ENCODE data around the gene SCARB1. TPM values are rescaled to one million over a fixed set of nuclear protein-coding genes. Genes with fewer than 3 reads are reported as not detected.

The SCARB1 gene
- total RNA-seq, 1 experiment from 2014 or later = 68.3 TPM

DNA sequence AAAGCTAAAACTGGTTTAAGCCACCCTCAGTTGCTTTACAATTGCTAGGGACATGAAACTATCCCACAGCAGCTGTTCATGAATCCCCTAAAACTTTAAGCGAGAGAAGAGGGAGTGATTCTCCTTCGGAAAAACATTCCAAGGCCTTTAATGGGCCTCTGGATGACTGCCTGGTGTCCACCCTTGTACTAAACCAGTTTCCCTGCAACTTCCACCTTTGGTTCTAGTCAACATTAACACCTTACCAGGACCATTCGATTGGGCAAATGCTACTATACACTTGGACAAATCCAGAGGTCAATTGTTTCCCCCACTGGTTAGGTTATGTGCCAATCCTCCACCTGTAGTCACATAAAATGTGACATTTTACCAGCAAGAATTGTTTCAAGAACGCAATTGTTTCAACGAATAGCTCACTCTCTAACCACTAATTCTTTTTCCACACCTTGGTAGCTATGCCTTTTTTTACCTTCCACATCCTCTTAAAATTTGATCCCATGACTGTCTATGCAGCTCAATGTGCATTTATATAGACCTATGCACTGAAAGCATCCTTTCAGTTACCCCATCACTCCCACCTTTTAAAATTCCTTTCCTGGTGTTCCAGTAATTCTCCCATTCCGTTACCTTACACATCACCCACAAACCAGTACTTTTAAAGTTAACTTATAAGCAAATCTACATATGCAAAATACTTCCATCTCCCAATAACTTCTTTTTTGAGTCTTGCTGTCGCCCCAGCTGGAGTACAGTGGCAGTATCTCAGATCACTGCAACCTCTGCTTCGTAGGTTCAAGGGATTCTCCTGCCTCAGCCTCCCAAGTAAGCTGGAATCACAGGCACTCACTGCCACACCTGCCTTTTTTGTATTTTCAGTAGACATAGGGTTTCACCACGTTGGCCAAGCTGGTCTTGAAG lies 47.2 kb upstream of the SCARB1 start (continued):
- TF ChIP-seq, protein P1, sequence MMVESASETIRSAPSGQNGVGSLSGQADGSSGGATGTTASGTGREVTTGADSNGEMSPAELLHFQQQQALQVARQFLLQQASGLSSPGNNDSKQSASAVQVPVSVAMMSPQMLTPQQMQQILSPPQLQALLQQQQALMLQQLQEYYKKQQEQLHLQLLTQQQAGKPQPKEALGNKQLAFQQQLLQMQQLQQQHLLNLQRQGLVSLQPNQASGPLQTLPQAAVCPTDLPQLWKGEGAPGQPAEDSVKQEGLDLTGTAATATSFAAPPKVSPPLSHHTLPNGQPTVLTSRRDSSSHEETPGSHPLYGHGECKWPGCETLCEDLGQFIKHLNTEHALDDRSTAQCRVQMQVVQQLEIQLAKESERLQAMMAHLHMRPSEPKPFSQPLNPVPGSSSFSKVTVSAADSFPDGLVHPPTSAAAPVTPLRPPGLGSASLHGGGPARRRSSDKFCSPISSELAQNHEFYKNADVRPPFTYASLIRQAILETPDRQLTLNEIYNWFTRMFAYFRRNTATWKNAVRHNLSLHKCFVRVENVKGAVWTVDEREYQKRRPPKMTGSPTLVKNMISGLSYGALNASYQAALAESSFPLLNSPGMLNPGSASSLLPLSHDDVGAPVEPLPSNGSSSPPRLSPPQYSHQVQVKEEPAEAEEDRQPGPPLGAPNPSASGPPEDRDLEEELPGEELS (CRISPR knock-in tag; IDR thresholded peaks at IDR 0.05) = no peak
- peak; percentile 18; the same call in 1 of the 2 replicates for TF ChIP-seq GABPB1 (CRISPR knock-in tag; IDR thresholded peaks at IDR 0.05)
- TF ChIP-seq PRRX2 (CRISPR knock-in tag; IDR thresholded peaks at IDR 0.05) = peak; percentile 94
- 0 out of 2 replicates have a peak, but pooled peaks have one; percentile 27 for TF ChIP-seq TEAD4 (CRISPR knock-in tag; IDR thresholded peaks at IDR 0.05)
- TF ChIP-seq TEAD1 (CRISPR knock-in tag; IDR thresholded peaks at IDR 0.05) = 0 out of 2 replicates have a peak, but pooled peaks have one; percentile 30
- TF ChIP-seq, protein P2, sequence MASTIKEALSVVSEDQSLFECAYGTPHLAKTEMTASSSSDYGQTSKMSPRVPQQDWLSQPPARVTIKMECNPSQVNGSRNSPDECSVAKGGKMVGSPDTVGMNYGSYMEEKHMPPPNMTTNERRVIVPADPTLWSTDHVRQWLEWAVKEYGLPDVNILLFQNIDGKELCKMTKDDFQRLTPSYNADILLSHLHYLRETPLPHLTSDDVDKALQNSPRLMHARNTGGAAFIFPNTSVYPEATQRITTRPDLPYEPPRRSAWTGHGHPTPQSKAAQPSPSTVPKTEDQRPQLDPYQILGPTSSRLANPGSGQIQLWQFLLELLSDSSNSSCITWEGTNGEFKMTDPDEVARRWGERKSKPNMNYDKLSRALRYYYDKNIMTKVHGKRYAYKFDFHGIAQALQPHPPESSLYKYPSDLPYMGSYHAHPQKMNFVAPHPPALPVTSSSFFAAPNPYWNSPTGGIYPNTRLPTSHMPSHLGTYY (CRISPR knock-in tag; IDR thresholded peaks at IDR 0.05) = peak; percentile 96
- TF ChIP-seq ZNF532 (CRISPR knock-in tag; IDR thresholded peaks at IDR 0.05; ENCODE audit: borderline replicate concordance) = peak; percentile 95
- TF ChIP-seq ETV6 (CRISPR knock-in tag; IDR thresholded peaks at IDR 0.05) = no peak
- peak; percentile 93 for TF ChIP-seq ZNF671 (CRISPR knock-in tag; IDR thresholded peaks at IDR 0.05)
- TF ChIP-seq NFATC4 (CRISPR knock-in tag; IDR thresholded peaks at IDR 0.05) = peak; percentile 94
- no peak for TF ChIP-seq ZSCAN18 (CRISPR knock-in tag; IDR thresholded peaks at IDR 0.05)
- TF ChIP-seq USF1 (CRISPR knock-in tag; IDR thresholded peaks at IDR 0.05) = no peak
- TF ChIP-seq RORB (CRISPR knock-in tag; IDR thresholded peaks at IDR 0.05) = peak; percentile 81

DNA sequence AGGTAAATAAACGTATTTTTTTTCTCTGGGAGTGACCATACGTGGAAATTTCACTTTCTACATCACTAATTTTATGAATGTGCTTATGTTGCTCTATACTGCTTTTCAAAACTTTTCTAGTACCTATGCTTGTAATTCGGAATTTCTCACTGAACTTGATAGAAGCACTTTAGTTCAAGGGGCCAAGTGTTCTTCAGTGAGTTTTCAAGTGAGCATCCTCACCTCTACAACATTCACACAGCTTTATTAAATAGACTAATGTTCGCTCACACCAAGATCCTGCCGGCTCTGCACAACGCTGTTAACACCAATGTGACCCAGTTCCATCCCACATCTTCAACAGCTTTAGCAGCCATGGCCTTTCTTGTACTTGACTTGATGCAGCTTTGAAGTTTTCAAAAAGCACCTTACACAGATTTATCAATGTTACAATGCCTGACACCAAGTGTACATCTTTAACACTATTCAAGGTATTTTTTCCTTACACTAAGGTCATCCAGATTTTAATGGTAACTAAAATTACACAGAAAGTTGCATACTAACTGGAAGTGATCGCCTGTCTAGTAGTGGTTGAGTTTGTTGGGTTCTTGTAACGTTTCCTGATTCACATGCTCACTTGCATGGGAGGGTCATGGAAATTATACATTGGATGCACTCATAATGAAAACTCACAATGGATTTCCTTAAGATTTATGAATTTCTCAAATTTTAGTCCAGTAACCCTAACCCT lies 46.3 kb upstream of the SCARB1 start:
- CTCF ChIA-PET = interaction anchor here (1.1 to 1.8 kb wide), 2 partner anchors 23 to 30 kb away, joined by 3 to 9 read pairs; no protein-coding TSS in a partner anchor
- POLR2A ChIA-PET = interaction anchor here (0.6 to 1.1 kb wide), 3 partner anchors 18 to 166 kb away, joined by 4 to 5 read pairs (median 5); no protein-coding TSS in a partner anchor
- ATAC-seq = no peak
- H3K27me3 Mint-ChIP-seq (ENCODE audit: low read depth) = no peaks in the 10 kb centered on the region
- no peak overlapping the region for H3K4me3 Mint-ChIP-seq
- H3K9me3 Mint-ChIP-seq = peaks cover 3% of the 10 kb centered on the region; the same call in 1 of the 2 replicates
- peak overlapping the region; percentile 70 for H3K27ac Mint-ChIP-seq
- H3K36me3 Mint-ChIP-seq = peaks cover 38% of the 10 kb centered on the region
- H3K4me1 Mint-ChIP-seq = peaks cover 45% of the 10 kb centered on the region
- no peak for DNase-seq (ENCODE audit: low spot score)
- TF ChIP-seq CBFB (CRISPR knock-in tag; IDR thresholded peaks at IDR 0.05; ENCODE audit: low read depth) = no peak
- no peak for TF ChIP-seq FOXJ3 (CRISPR knock-in tag; IDR thresholded peaks at IDR 0.05; ENCODE audit: borderline replicate concordance)
- TF ChIP-seq ZMAT4 (CRISPR knock-in tag; IDR thresholded peaks at IDR 0.05) = 0 out of 2 replicates have a peak, but pooled peaks have one; percentile 14
- TF ChIP-seq PRRX2 (CRISPR knock-in tag; IDR thresholded peaks at IDR 0.05) = 0 out of 2 replicates have a peak, but pooled peaks have one; percentile 1
- no peak for TF ChIP-seq ZNF423 (CRISPR knock-in tag; IDR thresholded peaks at IDR 0.05)
- TF ChIP-seq SMAD3 (CRISPR knock-in tag; IDR thresholded peaks at IDR 0.05; ENCODE audit: borderline replicate concordance) = no peak
- TF ChIP-seq ZNF232 (CRISPR knock-in tag; IDR thresholded peaks at IDR 0.05) = no peak

Data from WTC11 (cell line).